Body of pancreas (tissue), 4 donors: ENCODE measurements around the gene TP53BP1.

ENCODE experiments used
- POLR2A ChIP-seq, 3 donors: fragments of 450-650 bp; IDR thresholded peaks; one replicate each; pipeline ENCODE4 v1.6.1; 2016; ENCODE audit warnings: antibody characterized with exemption in 3 of 3, mild to moderate bottlenecking in 2 of 3
- TF ChIP-seq, protein P1 (sequence below), 7 experiments: fragments of 450-650 bp in 4 of 7; fragments of 200-600 bp in 3 of 7; sonication (generic) in 3 of 7; IDR thresholded peaks; one replicate each; pipeline ENCODE4 v1.5.1; 2016 to 2019; ENCODE audit warnings: antibody characterized with exemption in 7 of 7

- TF ChIP-seq, protein P1, sequence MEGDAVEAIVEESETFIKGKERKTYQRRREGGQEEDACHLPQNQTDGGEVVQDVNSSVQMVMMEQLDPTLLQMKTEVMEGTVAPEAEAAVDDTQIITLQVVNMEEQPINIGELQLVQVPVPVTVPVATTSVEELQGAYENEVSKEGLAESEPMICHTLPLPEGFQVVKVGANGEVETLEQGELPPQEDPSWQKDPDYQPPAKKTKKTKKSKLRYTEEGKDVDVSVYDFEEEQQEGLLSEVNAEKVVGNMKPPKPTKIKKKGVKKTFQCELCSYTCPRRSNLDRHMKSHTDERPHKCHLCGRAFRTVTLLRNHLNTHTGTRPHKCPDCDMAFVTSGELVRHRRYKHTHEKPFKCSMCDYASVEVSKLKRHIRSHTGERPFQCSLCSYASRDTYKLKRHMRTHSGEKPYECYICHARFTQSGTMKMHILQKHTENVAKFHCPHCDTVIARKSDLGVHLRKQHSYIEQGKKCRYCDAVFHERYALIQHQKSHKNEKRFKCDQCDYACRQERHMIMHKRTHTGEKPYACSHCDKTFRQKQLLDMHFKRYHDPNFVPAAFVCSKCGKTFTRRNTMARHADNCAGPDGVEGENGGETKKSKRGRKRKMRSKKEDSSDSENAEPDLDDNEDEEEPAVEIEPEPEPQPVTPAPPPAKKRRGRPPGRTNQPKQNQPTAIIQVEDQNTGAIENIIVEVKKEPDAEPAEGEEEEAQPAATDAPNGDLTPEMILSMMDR (IDR thresholded peaks at IDR 0.05), result no peak
- no peak for TF ChIP-seq POLR2A (IDR thresholded peaks at IDR 0.05)
These were observed 131.5 kb downstream of the TP53BP1 start for GRCh38 chr15:43361313-43361903.
